Left ventricle myocardium superior (tissue), 1 donor: Measurements from ENCODE around the gene ORAI1. TPM values are rescaled to one million over a fixed set of nuclear protein-coding genes. Genes with fewer than 3 reads are reported as not detected.
"Not testable (repeated sequence)": the region's sequence is repeated elsewhere in the genome, so short reads cannot be mapped to it uniquely, and the experiment has no call there.

Experiments used
- ATAC-seq: fragments of 200-7000 bp; cut with Tn5 transposase; one replicate; pipeline ENCODE4 v1.9.1; 2020; ENCODE audit warnings: mild to moderate bottlenecking, moderate library complexity
- DNase-seq: peaks from one replicate; pipeline ENCODE4 v3.0.0-alpha.2; 2020
- intact Hi-C: fragments of 100-400 bp; cut with micrococcal nuclease; formaldehyde crosslinking; loops from one replicate; pipeline ENCODE4 v1.11.0; 2022
- total RNA-seq: library from RNA; stranded (reverse); fragmentation: NEBNext Ultra II Directional; extraction: Animal tissue kit (Norgen Biotek cat#: 25700); gene quantifications from one replicate; pipeline ENCODE4 v1.2.1, GENCODE V29; 2021
- donor health status: DM: no; HTN: yes; CAD: no; lungs with severe emphysema.

The ORAI1 gene
- total RNA-seq, 1 donor from 2014 or later, result 10.1 TPM

GRCh38 chr12:121637231-121637914 is 11.0 kb downstream of the ORAI1 start:
- ATAC-seq (peak; percentile 47), DNase-seq (peak; percentile 46)
- intact Hi-C loops, result no loop called here

GRCh38 chr12:121638298-121639202 is 12.2 kb downstream of the ORAI1 start:
- intact Hi-C loops, result no loop called here
- DNase-seq, result no peak
- no peak for ATAC-seq

- intact Hi-C loops, result no loop called here
- DNase-seq (no peak), ATAC-seq (no peak)
These were observed 15.0 kb downstream of the ORAI1 start for GRCh38 chr12:121641343-121641630.

- intact Hi-C loops, result no loop called here
- ATAC-seq (no peak), DNase-seq (no peak)
These were observed 22.2 kb downstream of the ORAI1 start for GRCh38 chr12:121648458-121649028.

GRCh38 chr12:121649322-121649721 is 23.0 kb downstream of the ORAI1 start:
- DNase-seq, result no peak
- ATAC-seq, result no peak
- intact Hi-C loops, result no loop called here

- no peak for DNase-seq
These were observed 23.6 kb downstream of the ORAI1 start for GRCh38 chr12:121649819-121650353.

GRCh38 chr12:121651320-121651719 is 25.0 kb downstream of the ORAI1 start:
- ATAC-seq (no peak), DNase-seq (no peak)
- intact Hi-C loops, result no loop called here

More at GRCh38 chr12:121649819-121650353, 23.6 kb downstream of the ORAI1 start:
- intact Hi-C loops, result no loop called here
- ATAC-seq, result no peak

- ATAC-seq, result no peak
- DNase-seq, result no peak
- intact Hi-C loops, result no loop called here
These were observed 26.6 kb downstream of the ORAI1 start for GRCh38 chr12:121652767-121653497.

- intact Hi-C loops, result no loop called here
- ATAC-seq, result no peak
- DNase-seq, result no peak
These were observed 27.7 kb downstream of the ORAI1 start for GRCh38 chr12:121653999-121654398.

- intact Hi-C loops, result no loop called here
- ATAC-seq, result no peak
These were observed 29.8 kb downstream of the ORAI1 start for GRCh38 chr12:121656122-121656521.

GRCh38 chr12:121657305-121658008 is 31.1 kb downstream of the ORAI1 start:
- intact Hi-C loops, result no loop called here
- DNase-seq, result no peak
- ATAC-seq, result no peak

More at GRCh38 chr12:121656122-121656521, 29.8 kb downstream of the ORAI1 start:
- no peak for DNase-seq

GRCh38 chr12:121661353-121662105 is 35.2 kb downstream of the ORAI1 start:
- DNase-seq, ATAC-seq, intact Hi-C loops: not testable (repeated sequence)

GRCh38 chr12:121663610-121663929 is 37.2 kb downstream of the ORAI1 start:
- ATAC-seq (no peak), DNase-seq (no peak)
- intact Hi-C loops, result no loop called here

GRCh38 chr12:121666829-121667228 is 40.5 kb downstream of the ORAI1 start:
- ATAC-seq, intact Hi-C loops, DNase-seq: not testable (repeated sequence)

GRCh38 chr12:121668750-121669520 is 42.6 kb downstream of the ORAI1 start:
- DNase-seq, result peak; percentile 47
- intact Hi-C loops, result no loop called here
- no peak for ATAC-seq

- ATAC-seq, result no peak
- intact Hi-C loops, result no loop called here
- no peak for DNase-seq
These were observed 43.2 kb downstream of the ORAI1 start, which contains the start of gene MORN3 for GRCh38 chr12:121669521-121669900. Gene MORN3, minus strand, starts transcription at chr12:121669654. Its CDS starts 171 bp downstream, at chr12:121669483.

GRCh38 chr12:121673013-121673511 is 46.7 kb downstream of the ORAI1 start:
- peak; percentile 35 for ATAC-seq

More at GRCh38 chr12:121673013-121673511, 46.7 kb downstream of the ORAI1 start:
- intact Hi-C loops, result no loop called here
- no peak for DNase-seq
